Neutrophil (primary cell): ENCODE data around the gene SLMAP.

Experiments used
- H3K27ac ChIP-seq: fragments of 200-600 bp; sonication (generic); 2 replicates; pipeline ENCODE4 v1.5.1; 2016; ENCODE audit warnings: mild to moderate bottlenecking, moderate library complexity
- H3K27me3 ChIP-seq: fragments of 200-600 bp; sonication (generic); 2 replicates; pipeline ENCODE4 v1.6.0; 2016; ENCODE audit warnings: mild to moderate bottlenecking
- H3K36me3 ChIP-seq: fragments of 200-600 bp; sonication (generic); 2 replicates; pipeline ENCODE4 v1.5.1; 2017
- H3K4me1 ChIP-seq, 2 experiments: fragments of 200-600 bp in 1 of 2; sonication (generic) in 1 of 2; 1 replicate in 1 of 2; 2 replicates in 1 of 2; pipeline versions ENCODE4 v1.5.1 to v1.6.1; 2013 to 2016; ENCODE audit warnings: low read depth in 1 of 2, low read length in 1 of 2, mild to moderate bottlenecking in 1 of 2, moderate library complexity in 1 of 2; ENCODE audit not compliant: control insufficient read depth in 1 of 2, insufficient read depth in 1 of 2
- H3K4me3 ChIP-seq, 2 experiments: fragments of 200-600 bp in 1 of 2; sonication (generic) in 1 of 2; 1 replicate in 1 of 2; 2 replicates in 1 of 2; pipeline ENCODE4 v1.5.1; 2013 to 2016; ENCODE audit warnings: low read depth in 1 of 2, low read length in 1 of 2, mild to moderate bottlenecking in 1 of 2, moderate library complexity in 1 of 2
- H3K9me3 ChIP-seq: fragments of 200-600 bp; sonication (generic); 2 replicates; pipeline ENCODE4 v1.5.1; 2016
- CTCF ChIP-seq: fragments of 200-600 bp; sonication (generic); IDR thresholded peaks from 2 replicates; pipeline ENCODE4 v1.5.1; 2016; ENCODE audit warnings: antibody characterized with exemption

Gene SLMAP

DNA sequence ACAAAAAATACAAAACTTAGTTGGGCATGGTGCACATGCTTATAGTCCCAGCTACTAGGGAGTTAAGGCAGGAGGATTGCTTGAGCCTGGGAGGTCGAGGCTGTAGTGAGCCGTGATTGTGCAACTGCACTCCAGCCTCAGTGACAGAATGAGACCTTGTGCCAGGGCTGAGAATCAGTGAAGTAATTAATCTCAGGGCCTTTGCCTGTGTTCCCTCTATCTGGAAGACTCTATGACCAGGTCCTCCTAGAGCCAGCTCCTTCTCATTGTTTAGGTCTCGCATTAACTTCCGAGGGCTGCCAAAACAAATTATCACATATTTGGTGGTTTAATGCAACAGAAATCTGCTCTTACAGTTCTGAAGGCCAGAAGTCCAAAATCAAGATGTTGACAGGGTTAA, 210.7 kb downstream of the SLMAP start:
- Histone ChIP-seq H3K4me3 (no peak overlapping the region), H3K4me1 (no peaks in the 10 kb centered on the region), H3K9me3 (no peaks in the 10 kb centered on the region), H3K27ac (no peak overlapping the region), H3K36me3 (no peaks in the 10 kb centered on the region), H3K27me3 (no peaks in the 10 kb centered on the region)
- no peak for TF ChIP-seq CTCF

- no peak overlapping the region for H3K27ac ChIP-seq
- H3K4me1 ChIP-seq: no peaks in the 10 kb centered on the region
- no peak overlapping the region for H3K4me3 ChIP-seq
- no peaks in the 10 kb centered on the region for H3K27me3 ChIP-seq
- TF ChIP-seq CTCF: no peak
- H3K36me3 ChIP-seq: no peaks in the 10 kb centered on the region
- no peaks in the 10 kb centered on the region for H3K9me3 ChIP-seq
Observed at GRCh38 chr3:57967590-57967989, 211.5 kb downstream of the SLMAP start.

GRCh38 chr3:57968501-57968900, 212.4 kb downstream of the SLMAP start:
- H3K27ac ChIP-seq: no peak overlapping the region
- no peaks in the 10 kb centered on the region for H3K27me3 ChIP-seq
- TF ChIP-seq CTCF: no peak
- no peaks in the 10 kb centered on the region for H3K9me3 ChIP-seq
- H3K36me3 ChIP-seq: no peaks in the 10 kb centered on the region
- no peak overlapping the region for H3K4me3 ChIP-seq
- H3K4me1 ChIP-seq: no peaks in the 10 kb centered on the region

DNA sequence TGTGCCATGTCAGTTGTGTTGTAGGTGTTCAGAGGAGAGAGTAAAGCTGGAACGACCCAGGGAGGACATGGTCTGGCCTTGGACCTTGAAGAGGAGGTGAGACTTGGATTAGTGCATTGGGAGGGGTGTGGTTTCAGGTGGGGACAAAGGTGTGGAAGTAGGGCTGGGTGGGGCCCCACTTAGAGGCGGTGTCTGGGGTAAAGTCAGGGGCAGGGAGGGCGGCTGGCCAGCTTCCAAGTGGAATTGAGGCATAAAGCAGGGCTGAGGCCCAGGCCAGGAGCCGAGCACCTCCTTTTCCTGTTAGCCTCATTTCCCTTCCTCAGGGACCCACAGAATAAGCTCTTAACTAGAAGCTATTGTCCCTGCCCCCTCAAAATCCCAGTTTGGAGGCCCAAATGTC, 215.9 kb downstream of the SLMAP start:
- no peaks in the 10 kb centered on the region for H3K27me3 ChIP-seq
- H3K27ac ChIP-seq: no peak overlapping the region
- H3K4me3 ChIP-seq: no peak overlapping the region
- no peaks in the 10 kb centered on the region for H3K4me1 ChIP-seq
- H3K36me3 ChIP-seq: no peaks in the 10 kb centered on the region
- TF ChIP-seq CTCF: no peak
- H3K9me3 ChIP-seq: no peaks in the 10 kb centered on the region

DNA sequence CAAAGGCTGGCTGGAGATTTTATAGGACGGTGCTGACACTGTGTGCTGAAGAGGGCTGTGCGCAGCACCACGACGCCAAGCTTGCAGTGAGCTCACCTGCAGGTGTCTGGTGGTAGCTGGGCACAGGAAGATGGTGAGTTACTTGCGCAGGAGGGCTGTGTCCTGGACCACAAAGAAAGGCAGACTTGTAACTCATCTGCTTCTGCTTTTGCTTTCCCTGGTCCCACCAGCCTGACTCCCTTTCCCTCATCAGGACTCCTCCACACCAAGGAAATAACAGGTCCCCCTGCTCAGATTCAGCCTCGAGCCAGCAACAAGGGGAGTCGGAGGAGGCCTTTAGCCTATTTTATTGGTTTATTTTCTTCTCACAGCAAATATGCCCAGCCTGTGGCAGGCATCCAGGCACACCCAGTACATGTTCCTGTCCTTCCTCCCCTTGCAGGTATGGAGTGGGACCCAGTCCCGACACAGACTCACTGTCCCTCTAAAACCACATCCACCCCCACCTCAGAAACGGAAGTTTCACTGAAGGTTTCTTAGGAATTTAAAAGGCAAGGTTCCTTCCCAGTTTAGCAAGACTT, 216.5 kb downstream of the SLMAP start:
- Histone ChIP-seq H3K27ac (no peak overlapping the region), H3K27me3 (no peaks in the 10 kb centered on the region)
- TF ChIP-seq CTCF: no peak

More for the DNA sequence above, 216.5 kb downstream of the SLMAP start:
- no peaks in the 10 kb centered on the region for H3K4me1 ChIP-seq
- H3K36me3 ChIP-seq: no peaks in the 10 kb centered on the region
- H3K4me3 ChIP-seq: no peak overlapping the region
- H3K9me3 ChIP-seq: no peaks in the 10 kb centered on the region
